ENCODE data around the gene PQBP1. TPM values are rescaled to one million over a fixed set of nuclear protein-coding genes. Genes with fewer than 3 reads are reported as not detected.

Gene PQBP1
- total RNA-seq, 4 donors from 2014 or later = 40.4 to 60.3 (median 48.7) TPM

DNA sequence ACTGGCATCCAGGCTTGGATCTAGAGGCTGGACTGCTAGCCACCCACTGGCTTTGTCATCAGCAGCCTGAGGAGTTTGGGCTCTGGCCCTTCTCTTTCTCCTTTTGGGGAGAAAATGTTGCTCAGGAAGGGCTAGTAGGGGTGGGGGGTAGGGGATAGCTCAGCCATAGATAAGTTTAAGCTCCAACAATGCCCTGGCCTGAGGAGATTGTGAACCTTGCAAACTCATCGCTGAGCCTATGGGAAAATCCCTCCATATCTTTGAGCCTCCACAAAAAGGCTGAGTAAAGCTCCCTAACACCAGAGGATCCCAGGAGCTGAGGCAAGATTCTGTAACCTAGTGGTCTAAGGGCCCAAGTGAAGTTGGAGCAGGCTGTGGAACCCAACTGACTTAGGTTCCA is 50.9 kb downstream of the PQBP1 start:
- Histone ChIP-seq H3K27ac (no peak overlapping the region), H3K9me3 (no peaks in the 10 kb centered on the region), H3K4me3 (no peak overlapping the region), H3K36me3 (no peaks in the 10 kb centered on the region), H3K4me1 (peaks cover 0 to 21% (median 2%) of the 10 kb centered on the region in 4 donors), H3K27me3 (no peaks in the 10 kb centered on the region)
- no peak for TF ChIP-seq CTCF (IDR thresholded peaks at IDR 0.05)
- TF ChIP-seq POLR2A (IDR thresholded peaks at IDR 0.05) = no peak
- TF ChIP-seq EP300 (IDR thresholded peaks at IDR 0.05) = no peak
- DNase-seq (ENCODE audit: low spot score in 2 of 2) = no peak
- WGBS, 2 donors = 92% methylated on average over 1 of the region's 1 CpG; no CpG with 5 or more reads in 1 of the 2 donors

Other genes with a start within 250 kb of the PQBP1 start
- 10 to 100 TPM in 2 of 4 donors, 1 to 10 TPM in 2; 3.1 to 32.7 (median 9.8) TPM for gene WAS, start 214.1 kb upstream of the PQBP1 start, total RNA-seq
- 10 to 100 TPM in 1 of 4 donors, 1 to 10 TPM in 3; 4.2 to 10.0 (median 5.2) TPM for gene SUV39H1, start 201.2 kb upstream of the PQBP1 start, total RNA-seq
- not detected for gene GLOD5, start 136.2 kb upstream of the PQBP1 start, total RNA-seq
- gene GATA1, start 111.3 kb upstream of the PQBP1 start, total RNA-seq = under 1 TPM in 1 of 4 donors, not detected in 3; 0.90 TPM
- gene HDAC6, start 95.9 kb upstream of the PQBP1 start, total RNA-seq = 100 to 1,000 TPM; 101 to 160 (median 120) TPM
- not detected for gene ERAS, start 71.4 kb upstream of the PQBP1 start, total RNA-seq
- 10 to 100 TPM in 1 of 4 donors, 1 to 10 TPM in 3; 5.0 to 21.8 (median 7.3) TPM for gene PCSK1N, start 62.3 kb upstream of the PQBP1 start, total RNA-seq
- gene TIMM17B, start 162 bp upstream of the PQBP1 start, total RNA-seq = 10 to 100 TPM; 42.0 to 66.6 (median 47.1) TPM
- gene SLC35A2, start 13.7 kb downstream of the PQBP1 start, total RNA-seq = 10 to 100 TPM; 17.0 to 35.5 (median 17.1) TPM
- gene PIM2, start 21.1 kb downstream of the PQBP1 start, total RNA-seq = 1 to 10 TPM; 4.9 to 8.4 (median 6.8) TPM
- 10 to 100 TPM; 39.8 to 79.2 (median 51.6) TPM for gene OTUD5, start 59.7 kb downstream of the PQBP1 start, total RNA-seq
- 1 to 10 TPM; 2.1 to 7.5 (median 4.2) TPM for gene KCND1, start 73.9 kb downstream of the PQBP1 start, total RNA-seq
- 10 to 100 TPM; 42.5 to 76.2 (median 58.6) TPM for gene GRIPAP1, start 104.3 kb downstream of the PQBP1 start, total RNA-seq
- gene TFE3, start 145.4 kb downstream of the PQBP1 start, total RNA-seq = 100 to 1,000 TPM in 3 of 4 donors, 10 to 100 TPM in 1; 98.6 to 124 (median 117) TPM
- gene CCDC120, start 161.1 kb downstream of the PQBP1 start, total RNA-seq = 1 to 10 TPM; 4.1 to 6.6 (median 4.5) TPM
- 10 to 100 TPM; 16.5 to 28.8 (median 19.9) TPM for gene PRAF2, start 176.1 kb downstream of the PQBP1 start, total RNA-seq
- 100 to 1,000 TPM in 2 of 4 donors, 10 to 100 TPM in 2; 90.9 to 108 (median 97.7) TPM for gene WDR45, start 182.0 kb downstream of the PQBP1 start, total RNA-seq
- gene GPKOW, start 225.8 kb downstream of the PQBP1 start, total RNA-seq = 10 to 100 TPM; 28.8 to 38.8 (median 36.1) TPM